ENCODE data around the gene SNTG2. TPM values are rescaled to one million over a fixed set of nuclear protein-coding genes. Genes with fewer than 3 reads are reported as not detected.

The SNTG2 gene
- total RNA-seq, 1 experiment from 2014 or later, result 20.5 TPM

DNA sequence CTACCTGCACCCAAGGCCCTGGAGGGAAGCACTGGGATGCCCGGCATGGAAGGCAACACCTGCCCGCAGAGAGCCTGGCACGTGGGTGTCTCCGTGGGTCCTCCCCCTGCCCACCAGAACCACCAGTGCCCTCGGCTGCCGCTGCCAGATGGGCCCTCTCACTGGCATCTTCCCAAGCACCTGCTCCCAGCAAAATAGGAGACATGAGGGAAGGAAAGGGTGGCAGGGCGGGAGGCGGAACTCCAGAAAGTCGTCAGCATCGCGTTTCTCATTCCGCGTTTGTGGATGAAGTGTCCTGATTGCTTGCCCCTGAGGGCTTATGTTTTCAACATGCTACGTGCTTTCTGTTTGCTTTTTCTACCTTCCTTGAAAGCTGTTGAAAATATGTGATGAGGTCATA lies 8.8 kb upstream of the SNTG2 start:
- POLR2A ChIA-PET, result no interaction called here
- TF ChIP-seq RORB (CRISPR knock-in tag; IDR thresholded peaks at IDR 0.05), result no peak
- TF ChIP-seq, protein P1, sequence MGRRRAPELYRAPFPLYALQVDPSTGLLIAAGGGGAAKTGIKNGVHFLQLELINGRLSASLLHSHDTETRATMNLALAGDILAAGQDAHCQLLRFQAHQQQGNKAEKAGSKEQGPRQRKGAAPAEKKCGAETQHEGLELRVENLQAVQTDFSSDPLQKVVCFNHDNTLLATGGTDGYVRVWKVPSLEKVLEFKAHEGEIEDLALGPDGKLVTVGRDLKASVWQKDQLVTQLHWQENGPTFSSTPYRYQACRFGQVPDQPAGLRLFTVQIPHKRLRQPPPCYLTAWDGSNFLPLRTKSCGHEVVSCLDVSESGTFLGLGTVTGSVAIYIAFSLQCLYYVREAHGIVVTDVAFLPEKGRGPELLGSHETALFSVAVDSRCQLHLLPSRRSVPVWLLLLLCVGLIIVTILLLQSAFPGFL (CRISPR knock-in tag; IDR thresholded peaks at IDR 0.05; ENCODE audit: borderline replicate concordance), result no peak
- TF ChIP-seq, protein P2, sequence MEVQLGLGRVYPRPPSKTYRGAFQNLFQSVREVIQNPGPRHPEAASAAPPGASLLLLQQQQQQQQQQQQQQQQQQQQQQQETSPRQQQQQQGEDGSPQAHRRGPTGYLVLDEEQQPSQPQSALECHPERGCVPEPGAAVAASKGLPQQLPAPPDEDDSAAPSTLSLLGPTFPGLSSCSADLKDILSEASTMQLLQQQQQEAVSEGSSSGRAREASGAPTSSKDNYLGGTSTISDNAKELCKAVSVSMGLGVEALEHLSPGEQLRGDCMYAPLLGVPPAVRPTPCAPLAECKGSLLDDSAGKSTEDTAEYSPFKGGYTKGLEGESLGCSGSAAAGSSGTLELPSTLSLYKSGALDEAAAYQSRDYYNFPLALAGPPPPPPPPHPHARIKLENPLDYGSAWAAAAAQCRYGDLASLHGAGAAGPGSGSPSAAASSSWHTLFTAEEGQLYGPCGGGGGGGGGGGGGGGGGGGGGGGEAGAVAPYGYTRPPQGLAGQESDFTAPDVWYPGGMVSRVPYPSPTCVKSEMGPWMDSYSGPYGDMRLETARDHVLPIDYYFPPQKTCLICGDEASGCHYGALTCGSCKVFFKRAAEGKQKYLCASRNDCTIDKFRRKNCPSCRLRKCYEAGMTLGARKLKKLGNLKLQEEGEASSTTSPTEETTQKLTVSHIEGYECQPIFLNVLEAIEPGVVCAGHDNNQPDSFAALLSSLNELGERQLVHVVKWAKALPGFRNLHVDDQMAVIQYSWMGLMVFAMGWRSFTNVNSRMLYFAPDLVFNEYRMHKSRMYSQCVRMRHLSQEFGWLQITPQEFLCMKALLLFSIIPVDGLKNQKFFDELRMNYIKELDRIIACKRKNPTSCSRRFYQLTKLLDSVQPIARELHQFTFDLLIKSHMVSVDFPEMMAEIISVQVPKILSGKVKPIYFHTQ (CRISPR knock-in tag; IDR thresholded peaks at IDR 0.05), result no peak
- no peak for TF ChIP-seq TEAD4 (CRISPR knock-in tag; IDR thresholded peaks at IDR 0.05)
- TF ChIP-seq, protein P3, sequence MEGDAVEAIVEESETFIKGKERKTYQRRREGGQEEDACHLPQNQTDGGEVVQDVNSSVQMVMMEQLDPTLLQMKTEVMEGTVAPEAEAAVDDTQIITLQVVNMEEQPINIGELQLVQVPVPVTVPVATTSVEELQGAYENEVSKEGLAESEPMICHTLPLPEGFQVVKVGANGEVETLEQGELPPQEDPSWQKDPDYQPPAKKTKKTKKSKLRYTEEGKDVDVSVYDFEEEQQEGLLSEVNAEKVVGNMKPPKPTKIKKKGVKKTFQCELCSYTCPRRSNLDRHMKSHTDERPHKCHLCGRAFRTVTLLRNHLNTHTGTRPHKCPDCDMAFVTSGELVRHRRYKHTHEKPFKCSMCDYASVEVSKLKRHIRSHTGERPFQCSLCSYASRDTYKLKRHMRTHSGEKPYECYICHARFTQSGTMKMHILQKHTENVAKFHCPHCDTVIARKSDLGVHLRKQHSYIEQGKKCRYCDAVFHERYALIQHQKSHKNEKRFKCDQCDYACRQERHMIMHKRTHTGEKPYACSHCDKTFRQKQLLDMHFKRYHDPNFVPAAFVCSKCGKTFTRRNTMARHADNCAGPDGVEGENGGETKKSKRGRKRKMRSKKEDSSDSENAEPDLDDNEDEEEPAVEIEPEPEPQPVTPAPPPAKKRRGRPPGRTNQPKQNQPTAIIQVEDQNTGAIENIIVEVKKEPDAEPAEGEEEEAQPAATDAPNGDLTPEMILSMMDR (IDR thresholded peaks at IDR 0.05), result no peak
- TF ChIP-seq ZNF232 (CRISPR knock-in tag; IDR thresholded peaks at IDR 0.05), result no peak
- TF ChIP-seq, protein P4, sequence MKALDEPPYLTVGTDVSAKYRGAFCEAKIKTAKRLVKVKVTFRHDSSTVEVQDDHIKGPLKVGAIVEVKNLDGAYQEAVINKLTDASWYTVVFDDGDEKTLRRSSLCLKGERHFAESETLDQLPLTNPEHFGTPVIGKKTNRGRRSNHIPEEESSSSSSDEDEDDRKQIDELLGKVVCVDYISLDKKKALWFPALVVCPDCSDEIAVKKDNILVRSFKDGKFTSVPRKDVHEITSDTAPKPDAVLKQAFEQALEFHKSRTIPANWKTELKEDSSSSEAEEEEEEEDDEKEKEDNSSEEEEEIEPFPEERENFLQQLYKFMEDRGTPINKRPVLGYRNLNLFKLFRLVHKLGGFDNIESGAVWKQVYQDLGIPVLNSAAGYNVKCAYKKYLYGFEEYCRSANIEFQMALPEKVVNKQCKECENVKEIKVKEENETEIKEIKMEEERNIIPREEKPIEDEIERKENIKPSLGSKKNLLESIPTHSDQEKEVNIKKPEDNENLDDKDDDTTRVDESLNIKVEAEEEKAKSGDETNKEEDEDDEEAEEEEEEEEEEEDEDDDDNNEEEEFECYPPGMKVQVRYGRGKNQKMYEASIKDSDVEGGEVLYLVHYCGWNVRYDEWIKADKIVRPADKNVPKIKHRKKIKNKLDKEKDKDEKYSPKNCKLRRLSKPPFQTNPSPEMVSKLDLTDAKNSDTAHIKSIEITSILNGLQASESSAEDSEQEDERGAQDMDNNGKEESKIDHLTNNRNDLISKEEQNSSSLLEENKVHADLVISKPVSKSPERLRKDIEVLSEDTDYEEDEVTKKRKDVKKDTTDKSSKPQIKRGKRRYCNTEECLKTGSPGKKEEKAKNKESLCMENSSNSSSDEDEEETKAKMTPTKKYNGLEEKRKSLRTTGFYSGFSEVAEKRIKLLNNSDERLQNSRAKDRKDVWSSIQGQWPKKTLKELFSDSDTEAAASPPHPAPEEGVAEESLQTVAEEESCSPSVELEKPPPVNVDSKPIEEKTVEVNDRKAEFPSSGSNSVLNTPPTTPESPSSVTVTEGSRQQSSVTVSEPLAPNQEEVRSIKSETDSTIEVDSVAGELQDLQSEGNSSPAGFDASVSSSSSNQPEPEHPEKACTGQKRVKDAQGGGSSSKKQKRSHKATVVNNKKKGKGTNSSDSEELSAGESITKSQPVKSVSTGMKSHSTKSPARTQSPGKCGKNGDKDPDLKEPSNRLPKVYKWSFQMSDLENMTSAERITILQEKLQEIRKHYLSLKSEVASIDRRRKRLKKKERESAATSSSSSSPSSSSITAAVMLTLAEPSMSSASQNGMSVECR (CRISPR knock-in tag; IDR thresholded peaks at IDR 0.05; ENCODE audit: borderline replicate concordance), result no peak
- TF ChIP-seq, protein P5, sequence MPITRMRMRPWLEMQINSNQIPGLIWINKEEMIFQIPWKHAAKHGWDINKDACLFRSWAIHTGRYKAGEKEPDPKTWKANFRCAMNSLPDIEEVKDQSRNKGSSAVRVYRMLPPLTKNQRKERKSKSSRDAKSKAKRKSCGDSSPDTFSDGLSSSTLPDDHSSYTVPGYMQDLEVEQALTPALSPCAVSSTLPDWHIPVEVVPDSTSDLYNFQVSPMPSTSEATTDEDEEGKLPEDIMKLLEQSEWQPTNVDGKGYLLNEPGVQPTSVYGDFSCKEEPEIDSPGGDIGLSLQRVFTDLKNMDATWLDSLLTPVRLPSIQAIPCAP (CRISPR knock-in tag; IDR thresholded peaks at IDR 0.05), result no peak
- no peak for TF ChIP-seq IRF2 (CRISPR knock-in tag; IDR thresholded peaks at IDR 0.05; ENCODE audit: borderline replicate concordance, low read depth)
- TF ChIP-seq NFE2L1 (CRISPR knock-in tag; IDR thresholded peaks at IDR 0.05), result no peak
- TF ChIP-seq SOX15 (CRISPR knock-in tag; IDR thresholded peaks at IDR 0.05), result no peak
- TF ChIP-seq MXD4 (CRISPR knock-in tag; IDR thresholded peaks at IDR 0.05; ENCODE audit: borderline replicate concordance), result no peak
- TF ChIP-seq, protein P6, sequence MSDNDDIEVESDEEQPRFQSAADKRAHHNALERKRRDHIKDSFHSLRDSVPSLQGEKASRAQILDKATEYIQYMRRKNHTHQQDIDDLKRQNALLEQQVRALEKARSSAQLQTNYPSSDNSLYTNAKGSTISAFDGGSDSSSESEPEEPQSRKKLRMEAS (CRISPR knock-in tag; IDR thresholded peaks at IDR 0.05), result no peak
- no peak for TF ChIP-seq NFYB (CRISPR knock-in tag; conservative IDR thresholded peaks at IDR 0.05; ENCODE audit: low read depth)
- no peak for TF ChIP-seq ESRRA (CRISPR knock-in tag; IDR thresholded peaks at IDR 0.05; ENCODE audit: borderline replicate concordance)
- Mint-ChIP-seq H3K4me1 (peaks cover 24% of the 10 kb centered on the region), H3K27me3 (ENCODE audit: low read depth) (peaks cover 40% of the 10 kb centered on the region), H3K9me3 (peaks cover 22% of the 10 kb centered on the region), H3K4me3 (no peak overlapping the region), H3K27ac (no peak overlapping the region), H3K36me3 (peaks cover 20% of the 10 kb centered on the region)
- CTCF ChIA-PET, result no interaction called here
- ATAC-seq (no peak), DNase-seq (ENCODE audit: low spot score) (no peak)
